Neural cell (in vitro differentiated cells): Measurements from ENCODE around the gene JADE2.

ENCODE experiments used
- CTCF ChIP-seq: fragments of 450-650 bp; IDR thresholded peaks from 2 replicates; pipeline ENCODE4 v1.5.1; 2014; ENCODE audit warnings: antibody characterized with exemption, mild to moderate bottlenecking, moderate library complexity; ENCODE audit not compliant: poor library complexity, severe bottlenecking
- EZH2 ChIP-seq: fragments of 200-600, 300-800 bp; shearing (Covaris generic), sonication (generic); IDR thresholded peaks from 2 replicates; pipeline ENCODE4 v1.6.1; 2014; ENCODE audit warnings: antibody characterized with exemption, low read length, borderline replicate concordance, mild to moderate bottlenecking; ENCODE audit not compliant: insufficient read depth, poor library complexity, severe bottlenecking
- MXI1 ChIP-seq: fragments of 450-650 bp; conservative IDR thresholded peaks from 2 replicates; pipeline ENCODE4 v1.6.1; 2014; ENCODE audit warnings: antibody characterized with exemption, mild to moderate bottlenecking; ENCODE audit not compliant: poor library complexity, severe bottlenecking
- POLR2AphosphoS5 ChIP-seq: IDR thresholded peaks from 2 replicates; pipeline ENCODE4 v1.6.1; 2012
- SMC3 ChIP-seq: fragments of 450-650 bp; conservative IDR thresholded peaks from 2 replicates; pipeline ENCODE4 v1.6.1; 2014; ENCODE audit warnings: antibody characterized with exemption, mild to moderate bottlenecking, moderate library complexity; ENCODE audit not compliant: poor library complexity

DNA sequence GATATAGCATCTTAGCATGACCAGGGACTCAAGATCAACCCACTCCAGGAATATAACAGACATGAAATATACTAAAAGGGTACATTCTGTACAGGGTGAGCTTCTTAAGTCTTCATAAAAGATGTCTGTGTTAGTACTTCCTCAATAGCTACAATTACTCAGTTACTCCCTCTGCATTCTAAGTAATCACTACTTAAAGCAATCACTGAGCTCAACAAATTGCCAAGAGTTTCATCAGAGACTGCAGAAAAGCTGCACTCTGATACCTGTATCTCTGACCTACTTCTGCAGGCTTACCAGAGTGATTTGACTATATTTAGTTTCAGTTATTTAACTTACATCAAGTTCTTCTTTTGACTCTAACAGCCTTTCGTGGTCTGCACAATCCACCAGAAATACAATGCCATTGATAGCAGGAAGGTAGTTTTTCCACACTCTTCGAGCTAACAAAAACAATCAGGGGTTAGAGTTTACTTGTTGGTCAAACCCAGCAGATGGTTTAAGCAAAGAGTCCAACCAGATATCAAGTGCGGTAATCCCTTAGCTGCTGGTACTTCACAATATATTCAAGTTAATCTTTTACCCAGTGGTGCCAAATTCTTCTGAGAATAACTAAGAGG is 83.9 kb downstream of the JADE2 start:
- TF ChIP-seq CTCF (no peak), EZH2 (no peak), POLR2AphosphoS5 (no peak), SMC3 (no peak), MXI1 (no peak)
